Activated T-cell treated with anti-CD3 and anti-CD28 coated beads for 24 hours (primary cell): Measurements from ENCODE around the gene RSL24D1.

Experiments
- DNase-seq: peaks from one replicate; pipeline ENCODE4 v3.0.0-alpha.2; 2020; ENCODE audit warnings: low read depth

RSL24D1 gene

GRCh38 chr15:55196458-55197361 is at the start of gene RSL24D1:
Gene RSL24D1, minus strand, starts transcription at chr15:55196941. Its CDS starts 51 bp downstream, at chr15:55196890.
- DNase-seq, result peak; percentile 95

- DNase-seq, result no peak
Measured at GRCh38 chr15:55245059-55245458, 48.3 kb upstream of the RSL24D1 start.

GRCh38 chr15:55241891-55242290 is 45.1 kb upstream of the RSL24D1 start:
- DNase-seq, result no peak

GRCh38 chr15:55241186-55241585 is 44.4 kb upstream of the RSL24D1 start:
- no peak for DNase-seq

GRCh38 chr15:55240125-55240760 is 43.5 kb upstream of the RSL24D1 start:
- no peak for DNase-seq

- no peak for DNase-seq
Measured at GRCh38 chr15:55239440-55240124, 42.8 kb upstream of the RSL24D1 start.

GRCh38 chr15:55238877-55239276 is 42.1 kb upstream of the RSL24D1 start:
- DNase-seq, result no peak

GRCh38 chr15:55237219-55238130 is 40.7 kb upstream of the RSL24D1 start:
- no peak for DNase-seq

GRCh38 chr15:55235546-55236036 is 38.9 kb upstream of the RSL24D1 start:
- no peak for DNase-seq

- DNase-seq, result no peak
Measured at GRCh38 chr15:55234800-55235104, 38.0 kb upstream of the RSL24D1 start.

- DNase-seq, result no peak
Measured at GRCh38 chr15:55234104-55234799, 37.5 kb upstream of the RSL24D1 start.

GRCh38 chr15:55231455-55231854 is 34.7 kb upstream of the RSL24D1 start:
- DNase-seq, result no peak

GRCh38 chr15:55230953-55231352 is 34.2 kb upstream of the RSL24D1 start:
- no peak for DNase-seq

GRCh38 chr15:55230051-55230670 is 33.4 kb upstream of the RSL24D1 start:
- DNase-seq, result no peak

GRCh38 chr15:55226127-55226526 is 29.4 kb upstream of the RSL24D1 start:
- DNase-seq, result no peak

GRCh38 chr15:55224892-55225291 is 28.2 kb upstream of the RSL24D1 start:
- DNase-seq, result no peak

- DNase-seq, result no peak
Measured at GRCh38 chr15:55222588-55222987, 25.8 kb upstream of the RSL24D1 start.

- DNase-seq, result no peak
Measured at GRCh38 chr15:55221090-55222011, 24.6 kb upstream of the RSL24D1 start.

- no peak for DNase-seq
Measured at GRCh38 chr15:55220606-55221005, 23.9 kb upstream of the RSL24D1 start.

- DNase-seq, result no peak
Measured at GRCh38 chr15:55218056-55218455, 21.3 kb upstream of the RSL24D1 start.
